ENCODE data around the gene PGM3.

The PGM3 gene

GRCh38 chr6:83216806-83217205, 23.7 kb upstream of the PGM3 start:
- no peak for TF ChIP-seq CTCF (IDR thresholded peaks at IDR 0.05)

- peak; percentile 75 for TF ChIP-seq CTCF (IDR thresholded peaks at IDR 0.05)
Measured at GRCh38 chr6:83215131-83216047, 22.3 kb upstream of the PGM3 start.

- no peak for TF ChIP-seq CTCF (IDR thresholded peaks at IDR 0.05)
Measured at GRCh38 chr6:83202031-83202430, 9.0 kb upstream of the PGM3 start.

- TF ChIP-seq CTCF (IDR thresholded peaks at IDR 0.05): no peak
Measured at GRCh38 chr6:83199863-83200225, 6.8 kb upstream of the PGM3 start.

GRCh38 chr6:83199173-83199862, 6.3 kb upstream of the PGM3 start:
- no peak for TF ChIP-seq CTCF (IDR thresholded peaks at IDR 0.05)

GRCh38 chr6:83198486-83199172, 5.6 kb upstream of the PGM3 start:
- TF ChIP-seq CTCF (IDR thresholded peaks at IDR 0.05): no peak

- no peak for TF ChIP-seq CTCF (IDR thresholded peaks at IDR 0.05)
Measured at GRCh38 chr6:83193747-83194566, 892 bp upstream of the PGM3 start.
